ENCODE results near the gene CAMK2N2.

DNA sequence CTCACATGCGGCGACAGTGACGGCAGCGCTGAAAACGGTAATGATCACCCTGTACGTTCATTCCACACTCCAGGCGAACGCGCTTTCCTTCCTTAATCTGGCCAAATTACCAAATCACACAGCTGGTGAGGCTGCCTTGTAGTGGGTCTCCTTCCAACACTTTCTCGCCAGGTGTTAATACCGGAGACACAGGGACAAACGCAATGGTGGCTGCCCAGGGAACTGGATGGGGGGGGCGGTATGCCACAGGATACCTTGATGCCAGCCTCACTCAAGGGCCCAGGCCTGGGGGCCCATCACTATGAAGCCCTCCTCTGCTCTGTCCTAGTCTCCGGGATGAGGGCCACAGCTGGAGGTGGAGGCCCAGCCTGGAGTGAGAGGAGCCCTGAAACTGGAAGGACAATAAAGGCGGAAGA, 1.4 kb upstream of the CAMK2N2 start:
- TF ChIP-seq, protein P1, sequence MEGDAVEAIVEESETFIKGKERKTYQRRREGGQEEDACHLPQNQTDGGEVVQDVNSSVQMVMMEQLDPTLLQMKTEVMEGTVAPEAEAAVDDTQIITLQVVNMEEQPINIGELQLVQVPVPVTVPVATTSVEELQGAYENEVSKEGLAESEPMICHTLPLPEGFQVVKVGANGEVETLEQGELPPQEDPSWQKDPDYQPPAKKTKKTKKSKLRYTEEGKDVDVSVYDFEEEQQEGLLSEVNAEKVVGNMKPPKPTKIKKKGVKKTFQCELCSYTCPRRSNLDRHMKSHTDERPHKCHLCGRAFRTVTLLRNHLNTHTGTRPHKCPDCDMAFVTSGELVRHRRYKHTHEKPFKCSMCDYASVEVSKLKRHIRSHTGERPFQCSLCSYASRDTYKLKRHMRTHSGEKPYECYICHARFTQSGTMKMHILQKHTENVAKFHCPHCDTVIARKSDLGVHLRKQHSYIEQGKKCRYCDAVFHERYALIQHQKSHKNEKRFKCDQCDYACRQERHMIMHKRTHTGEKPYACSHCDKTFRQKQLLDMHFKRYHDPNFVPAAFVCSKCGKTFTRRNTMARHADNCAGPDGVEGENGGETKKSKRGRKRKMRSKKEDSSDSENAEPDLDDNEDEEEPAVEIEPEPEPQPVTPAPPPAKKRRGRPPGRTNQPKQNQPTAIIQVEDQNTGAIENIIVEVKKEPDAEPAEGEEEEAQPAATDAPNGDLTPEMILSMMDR (IDR thresholded peaks at IDR 0.05; ENCODE audit: low read length), result no peak
- no peak for TF ChIP-seq EZH2 (optimal IDR thresholded peaks at IDR 0.05; ENCODE audit: low read depth, low read length)

All from MM.1S (cell line).